ENCODE data around the gene PCDHGB6.
"Not testable (repeated sequence)": the region's sequence is repeated elsewhere in the genome, so short reads cannot be mapped to it uniquely, and the experiment has no call there.

The PCDHGB6 gene

DNA sequence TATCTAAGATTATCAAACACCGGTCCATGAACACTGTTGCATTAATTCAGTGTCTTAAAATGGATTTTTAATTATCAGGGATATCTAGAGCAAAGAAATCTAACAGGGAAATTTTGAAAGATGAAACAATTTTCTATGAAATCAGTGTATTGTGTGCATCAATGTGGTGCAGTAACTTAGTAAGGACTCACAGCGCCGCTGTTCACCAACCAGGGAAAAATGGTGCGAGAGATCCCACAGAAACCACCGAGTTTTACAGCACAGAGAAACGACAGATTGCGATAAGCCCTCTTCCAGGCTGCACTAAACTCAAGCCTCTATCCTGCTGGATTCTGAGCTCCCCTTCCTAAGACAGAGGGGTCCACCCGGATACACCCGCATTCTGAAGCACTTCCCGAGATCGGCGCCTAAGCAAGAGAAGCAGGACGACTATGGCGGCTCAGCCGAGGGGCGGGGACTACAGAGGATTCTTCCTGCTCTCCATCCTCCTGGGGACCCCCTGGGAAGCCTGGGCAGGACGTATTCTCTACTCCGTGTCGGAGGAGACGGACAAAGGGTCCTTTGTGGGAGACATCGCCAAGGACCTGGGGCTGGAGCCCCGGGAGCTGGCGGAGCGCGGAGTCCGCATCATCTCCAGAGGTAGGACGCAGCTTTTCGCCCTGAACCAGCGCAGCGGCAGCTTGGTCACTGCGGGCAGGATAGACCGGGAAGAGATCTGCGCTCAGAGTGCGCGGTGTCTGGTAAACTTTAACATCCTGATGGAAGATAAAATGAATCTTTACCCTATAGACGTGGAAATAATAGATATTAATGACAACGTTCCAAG is 25.1 kb upstream of the PCDHGB6 start, which contains the start of gene PCDHGA7:
PCDHGA7 (plus strand) TSS at position 274 of the 826 bp plus-strand sequence; CDS start at position 432, 158 bp downstream.
- no peak for TF ChIP-seq ZNF274 (IDR thresholded peaks at IDR 0.05; ENCODE audit: low read depth, low read length)
- H3K4me3 ChIP-seq (ENCODE audit: low read length): peak within 1 kb of the TSS; percentile 30; the same call in 1 of the 2 replicates

DNA sequence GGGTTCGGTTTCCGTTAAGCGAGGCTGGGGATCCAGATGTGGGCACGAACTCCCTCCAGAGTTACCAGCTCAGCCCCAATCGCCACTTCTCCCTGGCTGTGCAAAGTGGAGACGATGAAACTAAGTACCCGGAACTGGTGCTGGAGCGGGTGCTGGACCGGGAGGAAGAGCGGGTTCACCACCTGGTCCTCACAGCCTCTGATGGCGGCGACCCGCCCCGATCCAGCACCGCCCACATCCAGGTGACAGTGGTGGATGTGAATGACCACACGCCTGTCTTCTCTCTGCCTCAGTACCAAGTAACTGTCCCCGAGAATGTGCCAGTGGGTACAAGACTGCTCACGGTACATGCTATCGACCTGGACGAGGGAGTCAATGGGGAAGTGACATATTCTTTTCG is 24.5 kb upstream of the PCDHGB6 start:
- no peak overlapping the region for H3K4me3 ChIP-seq (ENCODE audit: low read length)
- TF ChIP-seq ZNF274 (IDR thresholded peaks at IDR 0.05; ENCODE audit: low read depth, low read length): no peak

DNA sequence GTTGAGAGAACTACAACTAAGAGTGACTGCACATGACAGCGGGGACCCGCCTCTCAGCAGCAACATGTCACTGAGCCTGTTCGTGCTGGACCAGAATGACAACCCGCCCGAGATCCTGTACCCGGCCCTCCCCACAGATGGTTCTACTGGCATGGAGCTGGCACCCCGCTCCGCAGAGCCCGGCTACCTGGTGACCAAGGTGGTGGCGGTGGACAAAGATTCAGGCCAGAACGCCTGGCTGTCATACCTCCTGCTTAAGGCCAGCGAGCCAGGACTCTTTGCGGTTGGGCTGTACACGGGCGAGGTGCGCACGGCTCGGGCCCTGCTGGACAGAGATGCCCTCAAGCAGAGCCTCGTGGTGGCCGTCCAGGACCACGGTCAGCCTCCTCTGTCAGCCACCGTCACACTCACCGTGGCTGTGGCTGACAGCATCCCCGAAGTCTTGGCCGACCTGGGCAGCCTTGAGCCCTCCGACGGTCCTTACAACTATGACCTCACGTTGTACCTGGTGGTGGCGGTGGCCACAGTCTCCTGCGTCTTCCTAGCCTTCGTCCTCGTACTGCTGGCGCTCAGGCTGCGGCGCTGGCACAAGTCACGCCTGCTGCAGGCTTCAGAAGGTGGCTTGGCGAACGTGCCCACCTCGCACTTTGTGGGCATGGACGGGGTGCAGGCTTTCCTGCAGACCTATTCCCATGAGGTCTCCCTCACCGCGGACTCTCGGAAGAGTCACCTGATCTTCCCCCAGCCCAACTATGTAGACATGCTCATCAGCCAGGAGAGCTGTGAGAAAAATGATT is 23.2 kb upstream of the PCDHGB6 start:
- H3K4me3 ChIP-seq (ENCODE audit: low read length): no peak overlapping the region
- no peak for TF ChIP-seq ZNF274 (IDR thresholded peaks at IDR 0.05; ENCODE audit: low read depth, low read length)

DNA sequence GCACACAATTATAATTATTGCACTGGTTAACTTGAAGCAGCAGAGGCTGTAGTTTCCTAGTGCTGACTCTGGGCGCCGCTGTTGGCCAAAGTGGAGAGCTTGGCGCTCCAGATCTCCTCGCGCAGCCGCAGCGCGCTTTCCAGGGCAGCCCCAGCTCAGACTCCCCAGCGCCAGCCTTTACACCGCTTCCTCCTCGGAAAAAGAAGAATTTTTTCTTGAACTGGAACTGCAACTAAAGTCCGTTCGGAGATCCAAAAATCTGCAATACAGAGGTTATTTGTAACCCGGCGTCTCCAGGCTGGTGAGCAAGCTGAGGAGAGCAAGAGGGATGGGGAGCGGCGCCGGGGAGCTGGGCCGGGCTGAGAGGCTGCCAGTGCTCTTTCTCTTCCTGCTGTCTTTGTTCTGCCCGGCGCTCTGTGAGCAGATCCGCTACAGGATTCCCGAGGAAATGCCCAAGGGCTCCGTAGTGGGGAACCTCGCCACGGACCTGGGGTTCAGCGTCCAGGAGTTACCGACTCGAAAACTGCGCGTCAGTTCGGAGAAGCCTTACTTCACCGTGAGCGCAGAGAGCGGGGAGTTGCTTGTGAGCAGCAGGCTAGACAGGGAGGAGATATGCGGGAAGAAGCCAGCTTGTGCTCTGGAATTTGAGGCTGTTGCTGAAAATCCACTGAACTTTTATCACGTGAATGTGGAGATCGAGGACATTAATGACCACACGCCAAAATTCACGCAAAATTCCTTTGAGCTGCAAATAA is 20.1 kb upstream of the PCDHGB6 start, which contains the start of gene PCDHGB4:
PCDHGB4 (plus strand) TSS at position 142 of the 755 bp plus-strand sequence; CDS start at position 329, 187 bp downstream.
- H3K4me3 ChIP-seq (ENCODE audit: low read length): peak within 1 kb of the TSS; percentile 14; the same call in 1 of the 2 replicates

DNA sequence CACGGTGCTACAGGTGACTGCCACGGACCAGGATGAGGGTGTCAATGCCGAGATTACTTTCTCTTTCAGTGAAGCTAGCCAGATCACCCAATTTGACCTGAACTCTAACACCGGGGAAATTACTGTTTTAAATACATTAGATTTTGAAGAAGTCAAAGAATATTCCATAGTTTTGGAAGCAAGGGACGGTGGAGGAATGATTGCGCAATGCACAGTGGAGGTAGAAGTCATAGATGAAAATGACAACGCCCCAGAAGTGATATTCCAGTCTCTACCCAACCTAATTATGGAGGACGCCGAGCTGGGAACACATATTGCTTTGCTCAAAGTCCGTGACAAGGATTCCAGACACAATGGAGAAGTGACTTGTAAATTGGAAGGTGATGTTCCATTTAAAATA is 19.2 kb upstream of the PCDHGB6 start:
- no peak for TF ChIP-seq ZNF274 (IDR thresholded peaks at IDR 0.05; ENCODE audit: low read depth, low read length)
- H3K4me3 ChIP-seq (ENCODE audit: low read length): no peak overlapping the region; the same call in 1 of the 2 replicates

DNA sequence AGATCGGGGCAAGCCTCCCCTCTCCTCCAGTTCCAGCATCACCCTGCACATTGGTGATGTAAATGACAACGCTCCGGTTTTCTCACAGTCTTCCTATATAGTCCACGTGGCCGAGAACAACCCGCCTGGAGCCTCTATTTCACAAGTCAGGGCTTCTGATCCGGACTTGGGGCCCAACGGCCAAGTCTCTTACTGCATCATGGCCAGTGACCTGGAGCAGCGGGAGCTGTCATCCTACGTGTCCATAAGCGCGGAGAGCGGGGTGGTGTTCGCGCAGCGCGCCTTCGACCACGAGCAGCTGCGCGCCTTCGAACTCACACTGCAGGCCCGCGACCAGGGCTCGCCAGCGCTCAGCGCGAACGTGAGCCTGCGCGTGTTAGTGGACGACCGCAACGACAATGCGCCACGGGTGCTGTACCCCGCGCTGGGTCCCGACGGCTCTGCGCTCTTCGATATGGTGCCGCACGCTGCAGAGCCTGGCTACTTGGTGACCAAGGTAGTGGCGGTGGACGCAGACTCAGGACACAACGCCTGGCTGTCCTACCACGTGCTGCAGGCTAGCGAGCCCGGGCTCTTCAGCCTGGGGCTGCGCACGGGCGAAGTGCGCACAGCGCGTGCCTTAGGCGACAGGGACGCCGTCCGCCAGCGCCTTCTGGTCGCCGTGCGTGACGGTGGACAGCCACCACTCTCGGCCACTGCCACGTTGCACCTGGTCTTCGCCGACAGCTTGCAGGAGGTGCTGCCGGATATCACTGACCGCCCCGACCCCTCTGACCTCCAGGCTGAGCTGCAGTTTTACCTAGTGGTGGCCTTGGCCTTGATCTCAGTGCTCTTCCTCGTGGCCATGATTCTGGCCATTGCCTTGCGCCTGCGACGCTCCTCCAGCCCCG is 18.4 kb upstream of the PCDHGB6 start:
- H3K4me3 ChIP-seq (ENCODE audit: low read length): no peak overlapping the region
- no peak for TF ChIP-seq ZNF274 (IDR thresholded peaks at IDR 0.05; ENCODE audit: low read depth, low read length)

DNA sequence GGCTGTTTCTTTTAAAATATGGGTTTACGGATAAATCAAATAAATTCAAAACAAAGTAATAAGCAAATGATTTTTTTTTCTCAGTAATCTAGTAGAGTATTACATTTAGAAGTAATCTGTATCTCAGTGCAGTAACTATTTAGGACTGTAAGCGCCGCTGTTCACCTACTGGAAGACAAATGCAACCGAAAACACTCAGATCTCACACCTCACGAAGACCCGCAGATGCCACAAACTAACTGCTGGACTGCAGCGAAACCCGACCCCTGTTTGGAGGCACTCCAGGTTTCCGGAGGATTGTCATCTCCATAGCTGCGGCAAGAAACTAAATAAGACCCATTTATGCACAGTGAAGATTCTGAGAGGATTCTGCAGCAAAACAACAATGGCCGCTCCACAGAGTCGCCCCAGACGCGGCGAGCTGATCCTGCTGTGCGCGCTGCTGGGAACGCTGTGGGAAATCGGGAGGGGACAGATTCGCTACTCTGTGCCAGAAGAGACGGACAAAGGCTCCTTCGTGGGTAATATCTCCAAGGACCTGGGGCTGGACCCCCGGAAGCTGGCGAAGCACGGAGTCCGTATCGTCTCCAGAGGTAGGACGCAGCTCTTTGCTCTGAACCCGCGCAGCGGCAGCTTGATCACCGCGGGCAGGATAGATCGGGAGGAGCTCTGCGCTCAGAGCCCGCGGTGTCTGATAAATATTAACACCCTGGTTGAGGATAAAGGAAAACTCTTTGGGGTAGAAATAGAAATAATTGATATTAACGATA is 15.2 kb upstream of the PCDHGB6 start, which contains the start of gene PCDHGA8:
PCDHGA8 (plus strand) TSS at position 205 of the 770 bp plus-strand sequence; CDS start at position 386, 181 bp downstream.
- no peak for TF ChIP-seq ZNF274 (IDR thresholded peaks at IDR 0.05; ENCODE audit: low read depth, low read length)
- H3K4me3 ChIP-seq (ENCODE audit: low read length): no peak within 1 kb of the TSS; the same call in 1 of the 2 replicates

DNA sequence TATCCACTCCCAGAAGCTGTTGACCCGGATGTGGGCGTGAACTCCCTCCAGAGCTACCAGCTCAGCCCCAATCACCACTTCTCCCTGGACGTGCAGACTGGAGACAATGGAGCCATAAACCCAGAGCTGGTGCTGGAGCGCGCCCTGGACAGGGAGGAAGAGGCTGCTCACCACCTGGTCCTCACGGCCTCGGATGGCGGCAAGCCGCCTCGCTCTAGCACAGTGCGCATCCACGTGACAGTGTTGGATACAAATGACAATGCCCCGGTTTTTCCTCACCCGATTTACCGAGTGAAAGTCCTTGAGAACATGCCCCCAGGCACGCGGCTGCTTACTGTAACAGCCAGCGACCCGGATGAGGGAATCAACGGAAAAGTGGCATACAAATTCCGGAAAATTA is 14.6 kb upstream of the PCDHGB6 start:
- no peak overlapping the region for H3K4me3 ChIP-seq (ENCODE audit: low read length)
- no peak for TF ChIP-seq ZNF274 (IDR thresholded peaks at IDR 0.05; ENCODE audit: low read depth, low read length)

DNA sequence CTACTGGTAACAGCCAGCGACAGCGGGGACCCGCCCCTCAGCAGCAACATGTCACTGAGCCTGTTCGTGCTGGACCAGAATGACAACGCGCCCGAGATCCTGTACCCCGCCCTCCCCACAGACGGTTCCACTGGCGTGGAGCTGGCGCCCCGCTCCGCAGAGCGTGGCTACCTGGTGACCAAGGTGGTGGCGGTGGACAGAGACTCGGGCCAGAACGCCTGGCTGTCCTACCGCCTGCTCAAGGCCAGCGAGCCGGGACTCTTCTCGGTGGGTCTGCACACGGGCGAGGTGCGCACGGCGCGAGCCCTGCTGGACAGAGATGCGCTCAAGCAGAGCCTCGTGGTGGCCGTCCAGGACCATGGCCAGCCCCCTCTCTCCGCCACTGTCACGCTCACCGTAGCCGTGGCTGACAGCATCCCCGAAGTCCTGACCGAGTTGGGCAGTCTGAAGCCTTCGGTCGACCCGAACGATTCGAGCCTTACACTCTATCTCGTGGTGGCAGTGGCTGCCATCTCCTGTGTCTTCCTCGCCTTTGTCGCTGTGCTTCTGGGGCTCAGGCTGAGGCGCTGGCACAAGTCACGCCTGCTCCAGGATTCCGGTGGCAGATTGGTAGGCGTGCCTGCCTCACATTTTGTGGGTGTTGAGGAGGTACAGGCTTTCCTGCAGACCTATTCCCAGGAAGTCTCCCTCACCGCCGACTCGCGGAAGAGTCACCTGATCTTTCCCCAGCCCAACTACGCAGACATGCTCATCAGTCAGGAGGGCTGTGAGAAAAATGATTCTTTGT is 13.2 kb upstream of the PCDHGB6 start:
- H3K4me3 ChIP-seq (ENCODE audit: low read length): not testable (repeated sequence)

DNA sequence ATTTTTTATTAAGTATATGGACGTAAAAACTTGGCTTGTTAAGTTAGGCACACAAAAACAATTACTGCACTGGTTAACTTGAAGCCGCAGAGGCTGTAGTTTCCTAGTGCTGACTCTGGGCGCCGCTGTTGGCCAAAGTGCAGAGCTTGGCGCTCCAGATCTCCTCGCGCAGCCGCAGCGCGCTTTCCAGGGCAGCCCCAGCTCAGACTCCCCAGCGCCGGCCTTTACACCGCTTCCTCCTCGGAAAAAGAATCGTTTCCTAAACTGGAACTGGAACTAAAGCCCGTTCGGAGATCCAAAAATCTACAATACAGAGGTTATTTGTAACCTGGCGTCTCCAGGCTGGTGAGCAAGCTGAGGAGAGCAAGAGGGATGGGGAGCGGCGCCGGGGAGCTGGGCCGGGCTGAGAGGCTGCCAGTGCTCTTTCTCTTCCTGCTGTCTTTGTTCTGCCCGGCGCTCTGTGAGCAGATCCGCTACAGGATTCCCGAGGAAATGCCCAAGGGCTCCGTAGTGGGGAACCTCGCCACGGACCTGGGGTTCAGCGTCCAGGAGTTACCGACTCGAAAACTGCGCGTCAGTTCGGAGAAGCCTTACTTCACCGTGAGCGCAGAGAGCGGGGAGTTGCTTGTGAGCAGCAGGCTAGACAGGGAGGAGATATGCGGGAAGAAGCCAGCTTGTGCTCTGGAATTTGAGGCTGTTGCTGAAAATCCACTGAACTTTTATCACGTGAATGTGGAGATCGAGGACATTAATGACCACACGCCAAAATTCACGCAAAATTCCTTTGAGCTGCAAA is 9.9 kb upstream of the PCDHGB6 start, which contains the start of gene PCDHGB5:
PCDHGB5 (plus strand) TSS at position 192 of the 796 bp plus-strand sequence; CDS start at position 373, 181 bp downstream.
- peak within 1 kb of the TSS; percentile 19; the same call in 1 of the 2 replicates for H3K4me3 ChIP-seq (ENCODE audit: low read length)

DNA sequence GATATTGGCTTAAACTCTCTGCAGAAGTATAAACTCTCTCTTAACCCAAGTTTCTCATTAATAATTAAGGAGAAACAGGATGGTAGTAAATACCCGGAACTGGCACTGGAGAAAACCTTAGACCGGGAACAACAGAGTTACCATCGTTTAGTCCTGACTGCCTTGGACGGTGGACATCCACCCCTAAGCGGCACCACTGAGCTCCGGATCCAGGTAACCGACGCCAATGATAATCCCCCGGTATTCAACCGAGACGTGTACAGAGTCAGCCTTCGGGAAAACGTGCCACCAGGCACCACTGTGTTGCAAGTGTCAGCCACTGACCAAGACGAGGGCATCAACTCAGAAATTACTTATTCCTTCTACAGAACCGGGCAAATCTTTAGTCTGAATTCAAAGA is 9.2 kb upstream of the PCDHGB6 start:
- H3K4me3 ChIP-seq (ENCODE audit: low read length): no peak overlapping the region
- TF ChIP-seq ZNF274 (IDR thresholded peaks at IDR 0.05; ENCODE audit: low read depth, low read length): no peak

Measured in GM08714 (cell line).